ENCODE measurements around the gene ZNF277.

ZNF277 gene

GRCh38 chr7:112257073-112257472 lies 50.6 kb downstream of the ZNF277 start:
- TF ChIP-seq CTCF (conservative IDR thresholded peaks at IDR 0.05; ENCODE audit: low read depth, low read length), result no peak
- DNase-seq (ENCODE audit: low read depth), result no peak
- H3K4me3 ChIP-seq (ENCODE audit: low read depth, low read length), result no peak overlapping the region

GRCh38 chr7:112260911-112261310 lies 54.4 kb downstream of the ZNF277 start:
- no peak for DNase-seq (ENCODE audit: low read depth)
- no peak for TF ChIP-seq CTCF (conservative IDR thresholded peaks at IDR 0.05; ENCODE audit: low read depth, low read length)
- H3K4me3 ChIP-seq (ENCODE audit: low read depth, low read length), result no peak overlapping the region

- no peak for TF ChIP-seq CTCF (conservative IDR thresholded peaks at IDR 0.05; ENCODE audit: low read depth, low read length)
- H3K4me3 ChIP-seq (ENCODE audit: low read depth, low read length), result no peak overlapping the region
- DNase-seq (ENCODE audit: low read depth), result no peak
Observed at GRCh38 chr7:112262036-112262435, 55.5 kb downstream of the ZNF277 start.

GRCh38 chr7:112262855-112263487 lies 56.5 kb downstream of the ZNF277 start:
- TF ChIP-seq CTCF (conservative IDR thresholded peaks at IDR 0.05; ENCODE audit: low read depth, low read length), result no peak
- no peak overlapping the region for H3K4me3 ChIP-seq (ENCODE audit: low read depth, low read length)
- peak; percentile 12 for DNase-seq (ENCODE audit: low read depth)

GRCh38 chr7:112263519-112263918 lies 57.0 kb downstream of the ZNF277 start:
- no peak overlapping the region for H3K4me3 ChIP-seq (ENCODE audit: low read depth, low read length)
- DNase-seq (ENCODE audit: low read depth), result peak; percentile 14
- no peak for TF ChIP-seq CTCF (conservative IDR thresholded peaks at IDR 0.05; ENCODE audit: low read depth, low read length)

- no peak overlapping the region for H3K4me3 ChIP-seq (ENCODE audit: low read depth, low read length)
- no peak for DNase-seq (ENCODE audit: low read depth)
- no peak for TF ChIP-seq CTCF (conservative IDR thresholded peaks at IDR 0.05; ENCODE audit: low read depth, low read length)
Observed at GRCh38 chr7:112266141-112266540, 59.6 kb downstream of the ZNF277 start.

GRCh38 chr7:112266595-112267270 lies 60.2 kb downstream of the ZNF277 start:
- DNase-seq (ENCODE audit: low read depth), result peak; percentile 76
- no peak for TF ChIP-seq CTCF (conservative IDR thresholded peaks at IDR 0.05; ENCODE audit: low read depth, low read length)
- H3K4me3 ChIP-seq (ENCODE audit: low read depth, low read length), result no peak overlapping the region

Measured in choroid plexus epithelial cell (primary cell).